ACHN (cell line): ENCODE results near the gene CD34.

ENCODE experiments used
- DNase-seq: peaks from one replicate; pipeline ENCODE4 v3.0.0-alpha.2; 2015
- in situ Hi-C: cut with HindIII; loops from 2 replicates; pipeline ENCODE4 v1.10.0; 2017; ENCODE audit warnings: low sequenced_read_pairs, low pct_ligation_motif_present, low pct_unique_long_range_greater_than_20kb

The CD34 gene

GRCh38 chr1:207904391-207904790, 6.5 kb downstream of the CD34 start:
- DNase-seq: no peak
- in situ Hi-C loops: no loop called here

- in situ Hi-C loops: no loop called here
Measured at GRCh38 chr1:207903767-207904166, 7.2 kb downstream of the CD34 start.

GRCh38 chr1:207903053-207903452, 7.9 kb downstream of the CD34 start:
- DNase-seq: no peak
- in situ Hi-C loops: no loop called here

More at GRCh38 chr1:207903767-207904166, 7.2 kb downstream of the CD34 start:
- no peak for DNase-seq

- in situ Hi-C loops: no loop called here
- no peak for DNase-seq
Measured at GRCh38 chr1:207902566-207902965, 8.4 kb downstream of the CD34 start.

GRCh38 chr1:207901041-207901653, 9.8 kb downstream of the CD34 start:
- in situ Hi-C loops: no loop called here
- no peak for DNase-seq

- no peak for DNase-seq
- in situ Hi-C loops: no loop called here
Measured at GRCh38 chr1:207898836-207899235, 12.1 kb downstream of the CD34 start.

GRCh38 chr1:207898260-207898659, 12.7 kb downstream of the CD34 start:
- DNase-seq: no peak
- in situ Hi-C loops: no loop called here

- in situ Hi-C loops: no loop called here
- DNase-seq: peak; percentile 25
Measured at GRCh38 chr1:207897188-207897587, 13.7 kb downstream of the CD34 start.

- in situ Hi-C loops: no loop called here
- DNase-seq: no peak
Measured at GRCh38 chr1:207896547-207896946, 14.4 kb downstream of the CD34 start.

- no peak for DNase-seq
- in situ Hi-C loops: no loop called here
Measured at GRCh38 chr1:207894704-207895103, 16.2 kb downstream of the CD34 start.

GRCh38 chr1:207893737-207894582, 17.0 kb downstream of the CD34 start:
- no peak for DNase-seq
- in situ Hi-C loops: no loop called here

GRCh38 chr1:207892764-207893163, 18.2 kb downstream of the CD34 start:
- no peak for DNase-seq
- in situ Hi-C loops: no loop called here

- in situ Hi-C loops: no loop called here
- DNase-seq: no peak
Measured at GRCh38 chr1:207891148-207891547, 19.8 kb downstream of the CD34 start.

- DNase-seq: peak; percentile 54
- in situ Hi-C loops: no loop called here
Measured at GRCh38 chr1:207890136-207890738, 20.7 kb downstream of the CD34 start.

GRCh38 chr1:207888652-207889051, 22.3 kb downstream of the CD34 start:
- no peak for DNase-seq

GRCh38 chr1:207887542-207888201, 23.3 kb downstream of the CD34 start:
- no peak for DNase-seq
- in situ Hi-C loops: no loop called here

More at GRCh38 chr1:207888652-207889051, 22.3 kb downstream of the CD34 start:
- in situ Hi-C loops: no loop called here

GRCh38 chr1:207886227-207886626, 24.7 kb downstream of the CD34 start:
- DNase-seq: no peak
- in situ Hi-C loops: no loop called here

GRCh38 chr1:207885129-207886032, 25.5 kb downstream of the CD34 start:
- DNase-seq: peak; percentile 79
- in situ Hi-C loops: no loop called here
